Stimulated activated CD8-positive, alpha-beta memory T cell treated with anti-CD3 and anti-CD28 coated beads, Interleukin-4, amount 100 ng/mL, for 1 hour (primary cell): ENCODE results near the gene ARL17B.
"Not testable (repeated sequence)": the region's sequence is repeated elsewhere in the genome, so short reads cannot be mapped to it uniquely, and the experiment has no call there.

Source experiments
- DNase-seq, 2 donors: peaks; one replicate each; pipeline ENCODE4 v3.0.0-alpha.2; 2020; ENCODE audit warnings: low read depth in 2 of 2, low spot score in 1 of 2

ARL17B gene

DNA sequence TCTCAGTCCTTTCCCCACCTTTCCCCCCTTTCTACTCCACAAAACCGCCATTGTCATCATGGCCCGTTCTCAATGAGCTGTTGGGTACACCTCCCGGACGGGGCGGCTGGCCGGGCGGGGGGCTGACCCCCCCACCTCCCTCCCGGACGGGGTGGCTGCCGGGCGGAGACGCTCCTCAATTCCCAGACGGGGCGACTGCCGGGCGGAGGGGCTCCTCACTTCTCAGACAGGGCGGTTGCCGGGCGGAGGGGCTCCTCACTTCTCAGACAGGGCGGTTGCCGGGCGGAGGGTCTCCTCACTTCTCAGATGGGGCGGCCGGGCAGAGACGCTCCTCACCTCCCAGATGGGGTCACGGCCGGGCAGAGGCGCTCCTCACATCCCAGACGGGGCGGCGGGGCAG lies 108.8 kb downstream of the ARL17B start:
- DNase-seq = not testable (repeated sequence)

DNA sequence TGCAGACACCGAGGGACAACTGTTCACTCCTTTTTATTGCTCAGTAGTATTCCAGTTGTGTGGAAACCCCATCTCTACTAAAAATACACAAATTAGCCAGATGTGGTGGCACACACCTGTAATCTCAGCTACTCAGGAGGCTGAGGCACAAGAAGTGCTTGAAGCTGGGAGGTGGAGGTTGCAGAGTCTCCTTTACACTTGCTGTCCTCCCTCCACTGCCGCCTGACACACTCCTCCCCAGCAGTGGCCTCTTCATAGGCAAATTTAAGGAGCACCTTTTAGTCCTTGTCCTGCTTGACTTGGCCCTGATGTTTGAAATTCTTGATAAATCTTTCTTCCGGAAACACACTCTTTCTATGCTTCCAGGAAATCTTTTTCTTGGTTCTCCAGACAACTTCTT lies 112.4 kb downstream of the ARL17B start:
- DNase-seq = not testable (repeated sequence)

DNA sequence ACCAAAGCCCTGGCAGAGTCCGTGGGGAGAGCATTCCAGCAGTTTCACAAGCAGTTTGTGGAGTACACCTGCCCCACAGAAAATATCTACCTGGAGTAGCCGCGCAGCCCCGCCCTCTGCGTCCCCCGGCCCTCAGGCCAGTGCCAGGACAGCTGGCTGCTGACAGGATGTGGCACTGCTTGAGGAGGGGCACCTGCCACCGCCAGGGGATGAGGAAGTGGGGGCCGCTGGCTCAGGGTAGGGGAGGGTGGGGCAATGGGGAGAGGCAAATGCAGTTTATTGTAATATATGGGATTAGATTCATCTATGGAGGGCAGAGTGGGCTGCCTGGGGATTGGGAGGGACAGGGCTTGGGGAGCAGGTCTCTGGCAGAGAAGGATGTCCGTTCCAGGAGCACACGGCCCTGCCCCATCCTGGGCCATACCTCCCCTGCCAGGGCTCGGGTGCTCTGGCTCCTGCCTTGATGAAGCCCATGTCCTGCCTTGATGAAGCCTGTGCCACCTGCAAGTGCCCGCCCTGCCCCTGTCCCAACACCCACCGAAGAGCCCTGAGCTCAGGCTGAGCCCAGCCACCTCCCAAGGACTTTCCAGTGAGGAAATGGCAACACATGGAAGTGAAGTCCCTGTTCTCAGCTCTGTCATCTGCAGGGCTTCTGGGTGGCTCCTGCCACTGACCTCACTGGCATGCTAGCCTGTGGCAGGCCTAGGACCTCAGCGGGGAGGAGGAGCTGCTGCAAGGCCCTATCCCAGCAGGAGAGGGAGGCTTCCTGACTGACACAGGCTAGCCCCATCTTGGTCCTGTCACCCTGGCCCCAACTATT lies 116.4 kb downstream of the ARL17B start:
- not testable (repeated sequence) for DNase-seq

DNA sequence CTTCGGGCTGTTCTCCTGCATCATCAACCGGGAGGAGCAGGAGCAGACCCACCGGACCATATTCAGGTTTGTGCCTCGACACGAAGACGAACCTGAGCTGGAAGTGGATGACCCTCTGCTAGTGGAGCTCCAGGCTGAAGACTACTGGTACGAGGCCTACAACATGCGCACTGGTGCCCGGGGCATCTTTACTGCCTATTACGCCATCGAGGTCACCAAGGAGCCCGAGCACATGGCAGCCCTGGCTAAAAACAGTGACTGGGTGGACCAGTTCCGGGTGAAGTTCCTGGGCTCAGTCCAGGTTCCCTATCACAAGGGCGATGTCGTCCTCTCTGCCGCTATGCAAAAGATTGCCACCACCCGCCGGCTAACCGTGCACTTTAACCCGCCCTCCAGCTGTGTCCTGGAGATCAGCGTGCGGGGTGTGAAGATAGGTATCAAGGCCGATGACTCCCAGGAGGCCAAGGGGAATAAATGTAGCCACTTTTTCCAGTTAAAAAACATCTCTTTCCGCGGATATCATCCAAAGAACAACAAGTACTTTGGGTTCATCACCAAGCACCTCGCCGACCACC lies 117.1 kb downstream of the ARL17B start:
- not testable (repeated sequence) for DNase-seq

DNA sequence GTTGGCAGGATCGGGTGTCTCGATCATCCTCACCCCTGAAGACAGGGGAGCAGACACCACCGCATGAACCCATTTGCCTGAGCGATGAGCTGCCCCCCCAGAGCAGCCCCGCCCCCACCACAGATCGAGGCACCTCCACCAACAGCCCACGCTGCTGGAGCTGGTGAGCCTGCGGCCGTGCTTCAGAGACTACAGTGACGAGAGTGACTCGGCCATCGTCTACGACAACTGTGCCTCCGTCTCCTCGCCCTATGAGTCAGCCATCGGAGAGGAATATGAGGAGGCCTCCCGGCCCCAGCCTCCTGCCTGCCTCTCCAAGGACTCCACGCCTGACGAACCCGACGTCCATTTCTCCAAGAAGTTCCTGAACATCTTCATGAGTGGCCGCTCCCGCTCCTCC lies 117.6 kb downstream of the ARL17B start:
- not testable (repeated sequence) for DNase-seq

DNA sequence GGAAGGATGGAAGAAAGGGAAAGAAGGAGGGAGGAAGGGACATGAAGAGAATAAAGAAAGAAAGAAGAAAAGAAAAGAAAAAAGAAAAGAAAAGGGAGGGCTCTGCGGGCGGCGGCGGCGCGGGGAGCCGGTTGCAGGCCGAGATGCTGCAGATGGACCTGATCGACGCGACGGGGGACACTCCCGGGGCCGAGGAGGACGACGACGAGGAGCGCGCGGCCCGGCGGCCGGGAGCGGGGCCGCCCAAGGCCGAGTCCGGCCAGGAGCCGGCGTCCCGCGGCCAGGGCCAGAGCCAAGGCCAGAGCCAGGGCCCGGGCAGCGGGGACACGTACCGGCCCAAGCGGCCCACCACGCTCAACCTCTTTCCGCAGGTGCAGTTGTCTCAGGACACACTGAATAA lies 118.1 kb downstream of the ARL17B start:
- not testable (repeated sequence) for DNase-seq

DNA sequence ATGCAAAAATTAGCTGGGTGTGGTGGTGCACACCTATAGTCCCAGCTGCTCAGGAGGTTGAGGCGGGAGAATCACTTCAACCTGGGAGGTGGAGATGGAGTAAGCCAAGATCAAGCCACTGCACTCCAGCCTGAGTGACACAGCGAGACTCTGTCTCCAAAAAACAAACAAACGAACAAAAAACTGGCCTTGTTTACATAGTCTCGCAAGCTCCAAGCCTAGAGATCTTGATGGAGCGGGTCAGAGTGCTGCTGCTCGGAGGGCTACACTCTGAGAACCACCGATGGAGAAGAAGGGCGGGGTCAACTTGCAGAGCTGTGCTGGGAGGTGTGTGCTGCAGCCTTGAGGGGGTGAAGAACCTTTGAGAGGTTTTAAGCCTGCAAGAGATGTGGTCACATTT lies 130.2 kb downstream of the ARL17B start:
- DNase-seq = not testable (repeated sequence)

DNA sequence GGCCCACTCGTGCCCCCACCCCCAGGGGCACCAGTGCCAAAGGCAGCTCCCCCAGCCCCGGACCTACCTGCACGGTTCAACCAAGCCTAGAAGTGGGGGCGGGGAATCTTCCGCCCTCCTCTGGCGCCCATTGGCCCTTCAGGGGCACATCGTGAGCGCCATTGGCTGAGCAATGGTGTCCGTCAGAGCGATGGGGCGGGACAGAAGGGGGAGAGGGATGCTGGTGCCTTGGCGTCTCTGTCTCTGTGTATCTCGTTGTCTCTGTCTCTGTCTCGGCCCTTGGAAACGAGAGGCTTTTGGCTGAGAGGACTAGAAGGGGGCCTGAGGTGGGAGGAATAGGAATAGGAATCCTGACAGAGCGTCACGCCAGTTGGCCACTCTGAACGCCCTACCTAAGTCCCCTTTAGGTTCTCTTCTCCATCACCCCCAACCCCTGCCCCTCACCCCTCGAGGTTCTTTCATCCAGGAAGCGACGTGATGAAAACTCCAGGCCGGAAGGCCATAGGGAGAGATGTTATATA lies 136.2 kb downstream of the ARL17B start:
- peak; percentile 72 to 86 for DNase-seq

DNA sequence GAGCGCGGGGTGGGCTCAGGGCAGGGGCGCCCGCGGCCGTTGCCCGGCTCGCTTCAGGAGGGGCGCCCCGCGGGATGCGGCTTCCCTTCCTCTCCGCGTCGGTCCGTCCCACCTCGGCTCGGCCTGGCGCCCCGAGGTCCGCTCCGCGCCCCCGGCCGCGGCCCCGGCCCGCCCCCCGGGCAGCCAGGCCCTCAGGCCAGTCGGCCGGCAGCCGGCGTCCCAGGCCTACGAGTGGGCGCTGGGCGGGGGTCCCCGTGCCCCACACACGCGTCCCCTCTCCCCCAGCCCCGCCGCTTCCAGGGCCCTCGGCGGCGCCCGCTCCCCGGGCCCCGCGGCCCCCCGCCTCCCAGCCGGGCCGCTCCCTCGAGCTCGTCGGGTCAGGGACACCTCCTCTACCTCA lies 136.7 kb downstream of the ARL17B start:
- DNase-seq = not testable (repeated sequence)
